SK-N-SH treated with all-trans-retinoic acid at 6 μM for 48 hours (cell line): Measurements from ENCODE around the gene FOXRED2.
A peak's percentile ranks its signal among the peaks of the same experiment; 100 is the strongest.

Source experiments
- ATAC-seq: fragments of 200-7000 bp; cut with Tn5 transposase; 3 replicates; pipeline ENCODE4 v1.9.1; 2020; ENCODE audit warnings: mild to moderate bottlenecking, moderate library complexity
- ARNTL ChIP-seq: fragments of 450-650 bp; formaldehyde crosslinking; IDR thresholded peaks from 2 replicates; pipeline ENCODE4 v1.5.0; 2020; ENCODE audit warnings: low read depth, mild to moderate bottlenecking, moderate library complexity, borderline replicate concordance
- BACH2 ChIP-seq: fragments of 250-450 bp; sonication (Bioruptor Pico); IDR thresholded peaks from 2 replicates; pipeline ENCODE4 v1.9.0; 2021; ENCODE audit warnings: mild to moderate bottlenecking, borderline replicate concordance
- CSDC2 ChIP-seq: fragments of 250-450 bp; sonication (Bioruptor Pico); IDR thresholded peaks from 2 replicates; pipeline ENCODE4 v1.5.0; 2020; ENCODE audit warnings: mild to moderate bottlenecking, moderate library complexity
- CSRNP3 ChIP-seq: fragments of 250-450 bp; sonication (Bioruptor Pico); IDR thresholded peaks from 2 replicates; pipeline ENCODE4 v1.5.1; 2021; ENCODE audit warnings: mild to moderate bottlenecking, moderate library complexity
- ESRRG ChIP-seq: fragments of 250-450 bp; sonication (Bioruptor Pico); IDR thresholded peaks from 2 replicates; pipeline ENCODE4 v1.6.1; 2021; ENCODE audit warnings: mild to moderate bottlenecking
- GLIS3 ChIP-seq: fragments of 250-450 bp; sonication (Bioruptor Pico); IDR thresholded peaks from 2 replicates; pipeline ENCODE4 v1.5.0; 2020; ENCODE audit warnings: mild to moderate bottlenecking, moderate library complexity
- OSR1 ChIP-seq: fragments of 250-450 bp; sonication (Bioruptor Pico); IDR thresholded peaks from 2 replicates; pipeline ENCODE4 v1.8.0; 2022; ENCODE audit warnings: moderate library complexity, mild to moderate bottlenecking, inconsistent platforms
- PATZ1 ChIP-seq: fragments of 250-450 bp; sonication (Bioruptor Pico); IDR thresholded peaks from 2 replicates; pipeline ENCODE4 v1.8.0; 2020; ENCODE audit warnings: mild to moderate bottlenecking, moderate library complexity, borderline replicate concordance
- POU6F1 ChIP-seq: fragments of 250-450 bp; sonication (Bioruptor Pico); IDR thresholded peaks from 2 replicates; pipeline ENCODE4 v1.8.0; 2021; ENCODE audit warnings: low read depth, mild to moderate bottlenecking, moderate library complexity, borderline replicate concordance
- PPARA ChIP-seq: fragments of 250-450 bp; sonication (Bioruptor Pico); IDR thresholded peaks from 2 replicates; pipeline ENCODE4 v1.5.0; 2020; ENCODE audit warnings: mild to moderate bottlenecking, borderline replicate concordance
- RARB ChIP-seq: fragments of 250-450 bp; sonication (Bioruptor Pico); IDR thresholded peaks from 2 replicates; pipeline ENCODE4 v1.8.0; 2021; ENCODE audit warnings: mild to moderate bottlenecking, moderate library complexity
- SNAI2 ChIP-seq: fragments of 250-450 bp; sonication (Bioruptor Pico); IDR thresholded peaks from 2 replicates; pipeline ENCODE4 v1.5.0; 2020; ENCODE audit warnings: mild to moderate bottlenecking, moderate library complexity
- TCF4 ChIP-seq: fragments of 250-450 bp; sonication (Bioruptor Pico); IDR thresholded peaks from 2 replicates; pipeline ENCODE4 v1.8.0; 2021; ENCODE audit warnings: mild to moderate bottlenecking, moderate library complexity, borderline replicate concordance
- TOX ChIP-seq: fragments of 250-450 bp; sonication (Bioruptor Pico); IDR thresholded peaks from 2 replicates; pipeline ENCODE4 v1.8.0; 2021; ENCODE audit warnings: mild to moderate bottlenecking, moderate library complexity, borderline replicate concordance
- TSHZ2 ChIP-seq: fragments of 250-450 bp; sonication (Bioruptor Pico); IDR thresholded peaks from 2 replicates; pipeline ENCODE4 v1.5.0; 2020; ENCODE audit warnings: mild to moderate bottlenecking, moderate library complexity
- ZFP3 ChIP-seq: fragments of 250-450 bp; sonication (Bioruptor Pico); IDR thresholded peaks from 2 replicates; pipeline ENCODE4 v1.5.0; 2020; ENCODE audit warnings: mild to moderate bottlenecking, moderate library complexity
- ZFP30 ChIP-seq: fragments of 450-650 bp; formaldehyde crosslinking; IDR thresholded peaks from 2 replicates; pipeline ENCODE4 v1.5.0; 2022; ENCODE audit warnings: mild to moderate bottlenecking, moderate library complexity
- ZNF565 ChIP-seq: fragments of 450-650 bp; formaldehyde crosslinking; conservative IDR thresholded peaks from 2 replicates; pipeline ENCODE4 v1.5.0; 2020; ENCODE audit warnings: low read depth, mild to moderate bottlenecking, moderate library complexity
- ZNF70 ChIP-seq: fragments of 450-650 bp; formaldehyde crosslinking; IDR thresholded peaks from 2 replicates; pipeline ENCODE4 v1.5.0; 2020; ENCODE audit warnings: mild to moderate bottlenecking, moderate library complexity
- ZNF8 ChIP-seq: fragments of 450-650 bp; formaldehyde crosslinking; IDR thresholded peaks from 2 replicates; pipeline ENCODE4 v1.5.0; 2020; ENCODE audit warnings: mild to moderate bottlenecking, moderate library complexity

FOXRED2 gene

GRCh38 chr22:36467042-36467810, 39.6 kb downstream of the FOXRED2 start:
- ATAC-seq, result peak; percentile 65
- no peak for TF ChIP-seq TOX
- TF ChIP-seq ARNTL (CRISPR knock-in tag), result no peak
- TF ChIP-seq ZNF70 (CRISPR knock-in tag), result no peak
- peak; percentile 59; the same call in 1 of the 2 replicates for TF ChIP-seq PATZ1
- no peak for TF ChIP-seq ESRRG (CRISPR knock-in tag)
- no peak for TF ChIP-seq BACH2 (CRISPR knock-in tag)
- TF ChIP-seq ZFP3 (CRISPR knock-in tag), result no peak

- no peak for TF ChIP-seq RARB
- TF ChIP-seq ZNF565 (CRISPR knock-in tag), result no peak
- no peak for TF ChIP-seq PPARA (CRISPR knock-in tag)
- no peak for TF ChIP-seq GLIS3
- TF ChIP-seq POU6F1 (CRISPR knock-in tag), result no peak
- TF ChIP-seq PATZ1, result no peak
- TF ChIP-seq TCF4 (CRISPR knock-in tag), result no peak
- no peak for TF ChIP-seq CSRNP3
- TF ChIP-seq ZFP30 (CRISPR knock-in tag), result no peak
- no peak for TF ChIP-seq BACH2 (CRISPR knock-in tag)
- TF ChIP-seq ESRRG (CRISPR knock-in tag), result no peak
- TF ChIP-seq ZNF70 (CRISPR knock-in tag), result no peak
- TF ChIP-seq OSR1 (CRISPR knock-in tag), result no peak
- TF ChIP-seq CSDC2, result no peak
- no peak for TF ChIP-seq ZNF8 (CRISPR knock-in tag)
- TF ChIP-seq ZFP3 (CRISPR knock-in tag), result no peak
- no peak for TF ChIP-seq TSHZ2
- no peak for TF ChIP-seq SNAI2
- no peak for ATAC-seq
Observed at GRCh38 chr22:36466258-36466657, 40.6 kb downstream of the FOXRED2 start.
